Measurements from ENCODE around the gene POLR2I.

Gene POLR2I

GRCh38 chr19:36114721-36115452, at the start of gene POLR2I:
Gene POLR2I, minus strand, starts transcription at chr19:36114875. Its CDS starts 19 bp downstream, at chr19:36114856.
- peak within 1 kb of the TSS; percentile 84 for H3K4me3 ChIP-seq (ENCODE audit: control insufficient read depth, low read depth, low read length)
- peak; percentile 99 for DNase-seq (ENCODE audit: low read depth)
- TF ChIP-seq CTCF (IDR thresholded peaks at IDR 0.05; ENCODE audit: control insufficient read depth, insufficient read depth, low read depth, low read length, missing control alignments): no peak

GRCh38 chr19:36163813-36164212, 49.1 kb upstream of the POLR2I start:
- no peak for DNase-seq (ENCODE audit: low read depth)
- no peak for TF ChIP-seq CTCF (IDR thresholded peaks at IDR 0.05; ENCODE audit: control insufficient read depth, insufficient read depth, low read depth, low read length, missing control alignments)

GRCh38 chr19:36160821-36161596, 46.3 kb upstream of the POLR2I start:
- no peak overlapping the region for H3K4me3 ChIP-seq (ENCODE audit: control insufficient read depth, low read depth, low read length)
- TF ChIP-seq CTCF (IDR thresholded peaks at IDR 0.05; ENCODE audit: control insufficient read depth, insufficient read depth, low read depth, low read length, missing control alignments): no peak
- DNase-seq (ENCODE audit: low read depth): no peak

More at GRCh38 chr19:36163813-36164212, 49.1 kb upstream of the POLR2I start:
- H3K4me3 ChIP-seq (ENCODE audit: control insufficient read depth, low read depth, low read length): no peak overlapping the region

GRCh38 chr19:36153126-36153525, 38.5 kb upstream of the POLR2I start:
- H3K4me3 ChIP-seq (ENCODE audit: control insufficient read depth, low read depth, low read length): no peak overlapping the region
- no peak for DNase-seq (ENCODE audit: low read depth)
- no peak for TF ChIP-seq CTCF (IDR thresholded peaks at IDR 0.05; ENCODE audit: control insufficient read depth, insufficient read depth, low read depth, low read length, missing control alignments)

GRCh38 chr19:36152352-36153091, 37.8 kb upstream of the POLR2I start, which contains the start of gene COX7A1:
Gene COX7A1, minus strand, starts transcription at chr19:36152447. Its CDS starts 40 bp downstream, at chr19:36152407.
- peak within 1 kb of the TSS; percentile 51 for H3K4me3 ChIP-seq (ENCODE audit: control insufficient read depth, low read depth, low read length)
- no peak for DNase-seq (ENCODE audit: low read depth)
- no peak for TF ChIP-seq CTCF (IDR thresholded peaks at IDR 0.05; ENCODE audit: control insufficient read depth, insufficient read depth, low read depth, low read length, missing control alignments)

- DNase-seq (ENCODE audit: low read depth): no peak
- H3K4me3 ChIP-seq (ENCODE audit: control insufficient read depth, low read depth, low read length): peak overlapping the region; percentile 51
- TF ChIP-seq CTCF (IDR thresholded peaks at IDR 0.05; ENCODE audit: control insufficient read depth, insufficient read depth, low read depth, low read length, missing control alignments): no peak
Observed at GRCh38 chr19:36152019-36152351, 37.3 kb upstream of the POLR2I start.
